ENCODE data around the gene HDAC4. TPM values are rescaled to one million over a fixed set of nuclear protein-coding genes. Genes with fewer than 3 reads are reported as not detected.

Gene HDAC4
- total and polyA plus RNA-seq, 2 of the 8 experiments (the other 6 are each of a cell fraction or from before 2014, with no cell fraction given): 15.4 to 31.5 TPM

DNA sequence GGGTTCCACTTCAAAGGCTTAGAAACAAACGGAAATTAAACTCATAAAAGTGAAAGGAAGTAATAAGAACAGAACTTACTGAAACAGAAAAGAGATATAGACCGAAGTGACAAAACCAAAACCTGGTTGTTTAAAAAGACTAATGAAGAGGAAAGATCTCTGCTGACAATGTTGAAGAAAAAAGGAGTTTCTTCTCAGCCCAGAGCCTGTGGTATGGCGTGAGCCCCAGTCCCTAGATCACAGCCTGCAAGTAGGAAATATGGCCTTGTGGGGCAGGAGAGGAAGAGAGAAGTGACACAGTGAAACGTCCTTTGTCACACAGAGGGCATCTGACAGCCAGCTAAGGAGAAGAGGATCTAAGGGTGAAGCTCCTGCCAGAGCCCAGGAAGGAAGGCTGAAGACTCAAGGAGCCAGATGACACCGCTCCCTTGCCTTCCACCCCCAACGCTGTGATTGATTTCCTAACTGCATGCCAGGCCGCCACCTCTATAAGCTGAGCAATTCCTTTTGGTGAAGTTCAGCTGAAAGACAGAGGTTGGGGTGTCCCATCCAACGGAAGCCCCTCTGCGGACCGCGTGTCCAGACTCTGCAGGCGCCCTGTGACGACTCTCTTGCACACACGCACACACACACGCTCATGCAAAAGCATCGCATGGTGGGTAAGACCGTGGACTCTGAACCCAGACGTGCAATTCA, 141.1 kb downstream of the HDAC4 start:
- Histone ChIP-seq H3K27ac (ENCODE audit: low read depth, low read length) (no peak overlapping the region), H3K18ac (ENCODE audit: extremely low read depth, low read length) (no peak overlapping the region), H3K4ac (replicated peaks; ENCODE audit: insufficient read length, low read depth, low read length) (no peak overlapping the region), H3K79me1 (ENCODE audit: low read depth, low read length) (peaks cover 16% of the 10 kb centered on the region), H3K4me1 (replicated peaks in 1 of 4; ENCODE audit: control insufficient read depth in 3 of 4, insufficient read depth in 4 of 4, low read length in 3 of 4) (peaks cover 0 to 12% (median 5%) of the 10 kb centered on the region in 4 experiments; a peak in 4 of 7 replicates), H2AFZ (ENCODE audit: low read length) (no peak overlapping the region), H2BK12ac (ENCODE audit: low read depth, low read length) (no peak overlapping the region), H3K4me3 (ENCODE audit: extremely low read depth in 1 of 4, insufficient read depth in 2 of 4, low read depth in 3 of 4, low read length in 4 of 4) (no peak overlapping the region), H3K9me3 (ENCODE audit: insufficient read depth in 2 of 2, low read depth in 1 of 2, low read length in 1 of 2) (0 out of 4 replicates have a peak, but pooled peaks cover 0 to 7% of the 10 kb centered on the region in 2 experiments), H3K79me2 (ENCODE audit: control insufficient read depth in 1 of 2, insufficient read depth in 2 of 2, low read length in 2 of 2) (peaks cover 0 to 89% of the 10 kb centered on the region in 2 experiments; a peak in 2 of 4 replicates), H4K20me1 (replicated peaks in 1 of 2; ENCODE audit: control insufficient read depth in 1 of 2, insufficient read depth in 2 of 2, low read length in 2 of 2) (peaks cover 4 to 13% of the 10 kb centered on the region in 2 experiments), H2BK20ac (ENCODE audit: low read length) (no peak overlapping the region), H3K36me3 (ENCODE audit: control insufficient read depth in 2 of 4, insufficient read depth in 4 of 4, low read length in 3 of 4) (no peaks in the 10 kb centered on the region), H3K27me3 (replicated peaks in 1 of 4; ENCODE audit: control insufficient read depth in 3 of 4, extremely low read depth in 1 of 4, insufficient read depth in 3 of 4, low read length in 3 of 4) (no peaks in the 10 kb centered on the region; a peak in 2 of 7 replicates), H2BK120ac (replicated peaks; ENCODE audit: low read depth, low read length) (no peak overlapping the region), H2BK5ac (ENCODE audit: low read depth, low read length) (no peak overlapping the region), H3K14ac (ENCODE audit: insufficient read length) (no peak overlapping the region), H4K91ac (replicated peaks; ENCODE audit: insufficient read length, low read length) (no peak overlapping the region), H3K23me2 (ENCODE audit: low read depth, low read length) (no peaks in the 10 kb centered on the region), H2AK5ac (ENCODE audit: low read depth, low read length) (no peak overlapping the region), H2BK15ac (ENCODE audit: low read length) (no peak overlapping the region), H3K9ac (replicated peaks in 1 of 4; ENCODE audit: extremely low read depth in 1 of 4, low read depth in 3 of 4, low read length in 3 of 4) (no peak overlapping the region), H3K4me2 (ENCODE audit: insufficient read depth in 1 of 2, low read depth in 2 of 2, low read length in 2 of 2) (no peak overlapping the region), H3K56ac (replicated peaks; ENCODE audit: insufficient read length, low read depth, low read length) (no peak overlapping the region), H4K8ac (ENCODE audit: extremely low read depth, insufficient read depth, low read length) (peak overlapping the region; percentile 57; the same call in 1 of the 2 replicates), H3K23ac (ENCODE audit: insufficient read length) (no peak overlapping the region), H4K5ac (ENCODE audit: insufficient read length, low read depth, low read length) (no peak overlapping the region)
- POLR2A ChIA-PET (ENCODE audit: partially characterized antibody): no interaction called here
- TF ChIP-seq, protein P1, sequence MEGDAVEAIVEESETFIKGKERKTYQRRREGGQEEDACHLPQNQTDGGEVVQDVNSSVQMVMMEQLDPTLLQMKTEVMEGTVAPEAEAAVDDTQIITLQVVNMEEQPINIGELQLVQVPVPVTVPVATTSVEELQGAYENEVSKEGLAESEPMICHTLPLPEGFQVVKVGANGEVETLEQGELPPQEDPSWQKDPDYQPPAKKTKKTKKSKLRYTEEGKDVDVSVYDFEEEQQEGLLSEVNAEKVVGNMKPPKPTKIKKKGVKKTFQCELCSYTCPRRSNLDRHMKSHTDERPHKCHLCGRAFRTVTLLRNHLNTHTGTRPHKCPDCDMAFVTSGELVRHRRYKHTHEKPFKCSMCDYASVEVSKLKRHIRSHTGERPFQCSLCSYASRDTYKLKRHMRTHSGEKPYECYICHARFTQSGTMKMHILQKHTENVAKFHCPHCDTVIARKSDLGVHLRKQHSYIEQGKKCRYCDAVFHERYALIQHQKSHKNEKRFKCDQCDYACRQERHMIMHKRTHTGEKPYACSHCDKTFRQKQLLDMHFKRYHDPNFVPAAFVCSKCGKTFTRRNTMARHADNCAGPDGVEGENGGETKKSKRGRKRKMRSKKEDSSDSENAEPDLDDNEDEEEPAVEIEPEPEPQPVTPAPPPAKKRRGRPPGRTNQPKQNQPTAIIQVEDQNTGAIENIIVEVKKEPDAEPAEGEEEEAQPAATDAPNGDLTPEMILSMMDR (IDR thresholded peaks at IDR 0.05; ENCODE audit: control extremely low read depth in 1 of 3, insufficient read depth in 1 of 3, low read depth in 1 of 3, low read length in 3 of 3): no peak
- TF ChIP-seq TBP (IDR thresholded peaks at IDR 0.05; ENCODE audit: low read depth, low read length): no peak
- 92% methylated on average over 18 of the region's 18 CpGs; no CpG with 5 or more reads in 1 of the 2 experiments for WGBS, 2 experiments (ENCODE audit: extremely low coverage in 1 of 2, insufficient coverage in 1 of 2, insufficient read length in 1 of 2, insufficient replicate concordance in 2 of 2, low coverage in 1 of 2, low lambda C conversion rate in 2 of 2, missing lambda C conversion rate in 1 of 2)
- CTCF ChIA-PET (ENCODE audit: partially characterized antibody): interaction anchor here (1.4 kb wide), 1 partner anchor 10 kb away, joined by 3 read pairs; no protein-coding TSS in a partner anchor
- FAIRE-seq (no peak), DNase-seq (ENCODE audit: low read depth in 1 of 2, low spot score in 2 of 2) (no peak)

Measured in H1 (cell line).